H1 (cell line): ENCODE data around the gene PNMA1. TPM values are rescaled to one million over a fixed set of nuclear protein-coding genes. Genes with fewer than 3 reads are reported as not detected.
"Not testable (repeated sequence)": the region's sequence is repeated elsewhere in the genome, so short reads cannot be mapped to it uniquely, and the experiment has no call there.

ENCODE experiments used
- CTCF ChIA-PET: fragments of 300-600 bp; sonication (Branson Sonifier 250); formaldehyde crosslinking; loops from one replicate; lab custom pipeline; 2021; ENCODE audit not compliant: partially characterized antibody; lab: Charles Lee
- POLR2A ChIA-PET: fragments of 300-600 bp; sonication (Branson Sonifier 250); formaldehyde crosslinking; loops from one replicate; lab custom pipeline; 2021; ENCODE audit warnings: inconsistent platforms; ENCODE audit not compliant: partially characterized antibody; lab: Charles Lee
- DNase-seq, 2 experiments: peaks; one replicate each; pipeline versions ENCODE4 v3.0.0 to v3.0.0-alpha.2; 2010 to 2022; ENCODE audit warnings: low spot score in 2 of 2, low read depth in 1 of 2, mixed read lengths in 1 of 2
- FAIRE-seq: peaks from 2 replicates; lab custom pipeline; 2011; peaks lifted over from hg19 to GRCh38; lab: Jason Lieb, UNC
- H2AFZ ChIP-seq: 2 replicates; pipeline ENCODE4 v1.8.1; 2012; ENCODE audit warnings: low read length, inconsistent platforms
- H2AK5ac ChIP-seq: 2 replicates; pipeline ENCODE4 v1.6.1; 2013; ENCODE audit warnings: low read depth, low read length
- H2BK120ac ChIP-seq: replicated peaks from 2 replicates; pipeline ENCODE3; 2013; ENCODE audit warnings: low read depth, low read length, inconsistent platforms
- H2BK12ac ChIP-seq: 2 replicates; pipeline ENCODE4 v1.6.1; 2013; ENCODE audit warnings: low read depth, low read length
- H2BK15ac ChIP-seq: 2 replicates; pipeline ENCODE4 v1.6.1; 2013; ENCODE audit warnings: low read length
- H2BK20ac ChIP-seq: 2 replicates; pipeline ENCODE4 v1.6.1; 2013; ENCODE audit warnings: low read length
- H2BK5ac ChIP-seq: 2 replicates; pipeline ENCODE4 v1.6.1; 2013; ENCODE audit warnings: low read depth, low read length
- H3K14ac ChIP-seq: 2 replicates; pipeline ENCODE4 v1.6.1; 2013; ENCODE audit warnings: inconsistent platforms; ENCODE audit not compliant: insufficient read length
- H3K18ac ChIP-seq: 2 replicates; pipeline ENCODE4 v1.6.1; 2013; ENCODE audit warnings: low read length; ENCODE audit errors: extremely low read depth
- H3K23ac ChIP-seq: 2 replicates; pipeline ENCODE4 v1.6.1; 2013; ENCODE audit warnings: inconsistent platforms; ENCODE audit not compliant: insufficient read length
- H3K23me2 ChIP-seq: 2 replicates; pipeline ENCODE4 v1.6.1; 2013; ENCODE audit warnings: low read depth, low read length
- H3K27ac ChIP-seq: 2 replicates; pipeline ENCODE4 v1.6.1; 2011; ENCODE audit warnings: low read depth, low read length, inconsistent platforms
- H3K27me3 ChIP-seq, 4 experiments: replicated peaks in 1 of 4; 1 replicate in 1 of 4; 2 replicates in 3 of 4; pipeline versions ENCODE4 v1.6.1 to v1.8.1; 2011 to 2013; ENCODE audit warnings: low read length in 3 of 4, mild to moderate bottlenecking in 3 of 4, inconsistent platforms in 2 of 4, mixed read lengths in 2 of 4, moderate library complexity in 1 of 4; ENCODE audit not compliant: control insufficient read depth in 3 of 4, insufficient read depth in 3 of 4; ENCODE audit errors: extremely low read depth in 1 of 4
- H3K36me3 ChIP-seq, 4 experiments: 2 replicates each; pipeline versions ENCODE4 v1.6.1 to v1.8.1; 2011 to 2013; ENCODE audit warnings: mild to moderate bottlenecking in 4 of 4, low read length in 3 of 4, moderate library complexity in 2 of 4, control low read depth in 1 of 4, inconsistent platforms in 1 of 4; ENCODE audit not compliant: insufficient read depth in 4 of 4, control insufficient read depth in 2 of 4
- H3K4ac ChIP-seq: replicated peaks from 2 replicates; pipeline ENCODE3; 2013; ENCODE audit warnings: low read length, low read depth, mixed read lengths, inconsistent platforms; ENCODE audit not compliant: insufficient read length
- H3K4me1 ChIP-seq, 4 experiments: replicated peaks in 1 of 4; 1 replicate in 1 of 4; 2 replicates in 3 of 4; pipeline versions ENCODE4 v1.6.1 to v1.8.1; 2011 to 2013; ENCODE audit warnings: low read length in 3 of 4, inconsistent platforms in 2 of 4, mixed read lengths in 1 of 4; ENCODE audit not compliant: insufficient read depth in 4 of 4, control insufficient read depth in 3 of 4
- H3K4me2 ChIP-seq, 2 experiments: 2 replicates each; pipeline versions ENCODE4 v1.6.1 to v1.8.1; 2011 to 2013; ENCODE audit warnings: low read depth in 2 of 2, low read length in 2 of 2, control low read depth in 1 of 2, inconsistent platforms in 1 of 2, mild to moderate bottlenecking in 1 of 2; ENCODE audit not compliant: insufficient read depth in 1 of 2
- H3K4me3 ChIP-seq, 4 experiments: fragments of 200-600, 300-600 bp in 1 of 4; sonication (generic), shearing (Covaris generic), sonication (Bioruptor Twin) in 1 of 4; 2 replicates each; pipeline versions ENCODE4 v1.5.1 to v1.8.1; 2011 to 2016; ENCODE audit warnings: low read length in 4 of 4, low read depth in 3 of 4, control low read depth in 2 of 4, inconsistent platforms in 2 of 4, mild to moderate bottlenecking in 2 of 4, mixed read lengths in 1 of 4, moderate library complexity in 1 of 4; ENCODE audit not compliant: insufficient read depth in 2 of 4; ENCODE audit errors: extremely low read depth in 1 of 4
- H3K56ac ChIP-seq: replicated peaks from 2 replicates; pipeline ENCODE3; 2013; ENCODE audit warnings: low read depth, mild to moderate bottlenecking, mixed read lengths, low read length, inconsistent platforms; ENCODE audit not compliant: insufficient read length
- H3K79me1 ChIP-seq: 2 replicates; pipeline ENCODE4 v1.6.1; 2013; ENCODE audit warnings: low read depth, low read length, control low read depth
- H3K79me2 ChIP-seq, 2 experiments: 2 replicates each; pipeline versions ENCODE4 v1.6.1 to v1.8.1; 2012 to 2013; ENCODE audit warnings: low read length in 2 of 2, mild to moderate bottlenecking in 2 of 2, inconsistent platforms in 1 of 2; ENCODE audit not compliant: insufficient read depth in 2 of 2, control insufficient read depth in 1 of 2
- H3K9ac ChIP-seq, 4 experiments: replicated peaks in 1 of 4; 1 replicate in 1 of 4; 2 replicates in 3 of 4; pipeline versions ENCODE4 v1.6.1 to v1.8.1; 2011 to 2013; ENCODE audit warnings: low read depth in 3 of 4, low read length in 3 of 4, control low read depth in 2 of 4, mild to moderate bottlenecking in 2 of 4, moderate library complexity in 2 of 4, inconsistent platforms in 1 of 4; ENCODE audit errors: extremely low read depth in 1 of 4
- H3K9me3 ChIP-seq, 2 experiments: 2 replicates each; pipeline versions ENCODE4 v1.6.1 to v1.8.1; 2012 to 2013; ENCODE audit warnings: mild to moderate bottlenecking in 2 of 2, moderate library complexity in 2 of 2, control low read depth in 1 of 2, inconsistent platforms in 1 of 2, low read depth in 1 of 2, low read length in 1 of 2, mixed read lengths in 1 of 2; ENCODE audit not compliant: insufficient read depth in 2 of 2
- H4K20me1 ChIP-seq, 2 experiments: replicated peaks in 1 of 2; 2 replicates each; pipeline versions ENCODE3 to v1.8.1; 2011 to 2013; ENCODE audit warnings: inconsistent platforms in 2 of 2, low read length in 2 of 2, mild to moderate bottlenecking in 1 of 2; ENCODE audit not compliant: insufficient read depth in 2 of 2, control insufficient read depth in 1 of 2
- H4K5ac ChIP-seq: 2 replicates; pipeline ENCODE4 v1.6.1; 2013; ENCODE audit warnings: low read length, low read depth, mixed read lengths, inconsistent platforms; ENCODE audit not compliant: insufficient read length
- H4K8ac ChIP-seq: 2 replicates; pipeline ENCODE4 v1.8.0; 2013; ENCODE audit warnings: mild to moderate bottlenecking, moderate library complexity, low read length, inconsistent platforms; ENCODE audit not compliant: insufficient read depth; ENCODE audit errors: extremely low read depth
- H4K91ac ChIP-seq: replicated peaks from 2 replicates; pipeline ENCODE3; 2013; ENCODE audit warnings: low read length, mixed read lengths, inconsistent platforms; ENCODE audit not compliant: insufficient read length
- KDM5A ChIP-seq: fragments of 200-600 bp; IDR thresholded peaks from 2 replicates; pipeline ENCODE4 v1.7.1; 2012; ENCODE audit warnings: mild to moderate bottlenecking, low read length, inconsistent platforms, mixed read lengths
- POLR2AphosphoS5 ChIP-seq: IDR thresholded peaks from 2 replicates; pipeline ENCODE4 v1.6.1; 2011; ENCODE audit warnings: low read depth, low read length
- SRF ChIP-seq: IDR thresholded peaks from 2 replicates; pipeline ENCODE4 v1.6.1; 2011; ENCODE audit warnings: mild to moderate bottlenecking, low read depth, low read length, moderate library complexity
- TEAD4 ChIP-seq: IDR thresholded peaks from 2 replicates; pipeline ENCODE4 v1.6.1; 2012; ENCODE audit warnings: low read depth, low read length, inconsistent platforms, mixed read lengths
- ZNF274 ChIP-seq: IDR thresholded peaks from 2 replicates; pipeline ENCODE4 v1.7.0; 2012; ENCODE audit warnings: low read length, borderline replicate concordance; ENCODE audit errors: extremely low read depth
- WGBS, 2 experiments: shearing (Covaris generic) in 1 of 2; methylation state at CpG; one replicate each; pipeline versions ENCODE4 v1.1.6 to v1.1.7; 2013 to 2015; ENCODE audit warnings: low lambda C conversion rate in 2 of 2, mixed read lengths in 2 of 2, inconsistent platforms in 1 of 2, low coverage in 1 of 2, missing lambda C conversion rate in 1 of 2; ENCODE audit not compliant: insufficient replicate concordance in 2 of 2, insufficient coverage in 1 of 2, insufficient read length in 1 of 2; ENCODE audit errors: extremely low coverage in 1 of 2, missing lambda C conversion rate in 1 of 2; 5-methylcytosine and 5-hydroxymethylcytosine counted together
- polyA plus RNA-seq, 7 experiments: library from polyadenylated mRNA; depleted of rRNA in 3 of 7; stranded (reverse) in 5 of 7; unstranded in 2 of 7; fragments of >200 nt in 5 of 7; fragments of 200-250 nt in 2 of 7; gene quantifications; 1 replicate in 5 of 7; 2 replicates in 1 of 7; 4 replicates in 1 of 7; pipeline versions ENCODE4 v1.2.1 to v1.2.3, GENCODE V29; 2011 to 2013; ENCODE audit warnings: missing spikeins in 2 of 7, mixed read lengths in 2 of 7
- total RNA-seq: library from RNA; stranded (reverse); fragmentation: NEBNext Ultra II Directional; extraction: Animal tissue kit (Norgen Biotek cat#: 25700); gene quantifications from 2 replicates; pipeline ENCODE4 v1.2.1, GENCODE V29; 2021

Gene PNMA1
- total and polyA plus RNA-seq, 2 of the 8 experiments (the other 6 are each of a cell fraction or from before 2014, with no cell fraction given): 15.8 to 52.7 TPM

DNA sequence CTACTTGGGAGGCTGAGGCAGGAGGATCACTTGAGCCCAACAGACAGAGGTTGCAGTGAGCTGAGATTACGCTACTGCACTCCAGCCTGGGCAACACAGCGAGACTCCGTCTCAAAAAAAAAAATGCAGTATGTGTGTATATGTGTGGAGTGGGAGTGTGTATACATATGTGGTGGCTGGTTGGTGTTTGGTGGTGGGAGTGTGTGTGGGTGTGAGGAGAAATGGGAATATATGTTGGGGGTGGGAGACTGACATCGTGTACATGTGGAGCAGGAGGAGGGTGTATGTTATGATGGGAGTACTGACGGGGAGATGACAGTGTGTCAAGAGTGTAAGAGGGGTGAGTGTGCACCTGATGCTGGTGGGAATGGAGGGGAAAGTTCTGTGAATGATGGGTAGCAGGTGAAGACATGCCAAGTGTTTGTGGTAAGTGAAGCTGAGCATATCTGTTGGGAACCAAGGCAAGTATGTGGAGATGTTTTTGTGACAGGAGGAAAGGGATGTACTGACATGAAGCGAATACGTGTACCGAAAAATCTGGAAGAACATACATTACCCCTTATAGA lies 4.2 kb downstream of the PNMA1 start (continued):
- no peak for TF ChIP-seq POLR2AphosphoS5
- no peak for TF ChIP-seq SRF
- TF ChIP-seq ZNF274: no peak
- TF ChIP-seq TEAD4: no peak
- TF ChIP-seq KDM5A: no peak

DNA sequence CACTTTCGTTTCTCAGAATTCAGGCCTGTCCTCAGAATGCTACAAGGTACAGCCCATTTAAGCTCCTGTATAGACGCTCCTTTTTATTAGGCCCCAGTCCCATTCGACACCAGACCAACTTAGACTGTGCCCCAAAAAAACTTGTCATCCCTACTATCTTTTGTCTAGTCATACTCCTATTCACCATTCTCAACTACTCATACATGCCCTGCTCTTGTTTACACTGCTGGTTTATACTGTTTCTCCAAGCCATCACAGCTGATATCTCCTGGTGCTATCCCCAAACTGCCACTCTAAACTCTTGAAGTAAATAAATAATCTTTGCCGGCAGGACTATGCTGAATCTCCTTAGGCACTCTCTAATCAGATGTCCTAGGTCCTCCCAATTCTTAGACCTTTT lies 6.1 kb downstream of the PNMA1 start:
- H3K36me3 ChIP-seq, H3K18ac ChIP-seq, H3K9ac ChIP-seq, H3K4me1 ChIP-seq, FAIRE-seq, H3K27ac ChIP-seq, H3K4me2 ChIP-seq, H4K8ac ChIP-seq, H2BK15ac ChIP-seq, H2BK12ac ChIP-seq, H3K9me3 ChIP-seq, H2BK120ac ChIP-seq, H2BK5ac ChIP-seq, H3K27me3 ChIP-seq, H3K4me3 ChIP-seq, H2AK5ac ChIP-seq, H3K23ac ChIP-seq, H3K56ac ChIP-seq, H4K91ac ChIP-seq, H3K14ac ChIP-seq, H3K4ac ChIP-seq, H2AFZ ChIP-seq, H4K5ac ChIP-seq, DNase-seq, H2BK20ac ChIP-seq, H3K79me1 ChIP-seq, CTCF ChIA-PET, POLR2A ChIA-PET: not testable (repeated sequence)
- Histone ChIP-seq H3K23me2 (peaks cover 11% of the 10 kb centered on the region), H4K20me1 (peaks cover 8 to 14% of the 10 kb centered on the region in 2 experiments), H3K79me2 (peaks cover 5 to 27% of the 10 kb centered on the region in 2 experiments)
- 91% methylated on average over 4 of the region's 4 CpGs; no CpG with 5 or more reads in 1 of the 2 experiments for WGBS, 2 experiments
